GM12878 (cell line): ENCODE results near the gene KIF11. TPM values are rescaled to one million over a fixed set of nuclear protein-coding genes. Genes with fewer than 3 reads are reported as not detected.

Experiments used
- ATAC-seq: fragments of 200-7000 bp; cut with Tn5 transposase; 3 replicates; pipeline ENCODE4 v1.9.1; 2020; ENCODE audit warnings: mild to moderate bottlenecking, moderate library complexity
- BruUV-seq: library from RNA; stranded (reverse); fragments of 400-500 nt; replicated peaks from 2 replicates; lab custom pipeline; 2021; lab: Mats Ljungman, UMichigan
- CTCF ChIA-PET: fragments of 300-600 bp; sonication (Branson Sonifier 250); formaldehyde crosslinking; extraction: SDS; loops from one replicate; lab custom pipeline; 2021; ENCODE audit warnings: inconsistent platforms; lab: Yijun Ruan, JAX
- POLR2A ChIA-PET: fragments of 350-600 bp; formaldehyde crosslinking; extraction: SDS; loops from one replicate; lab custom pipeline; 2021; ENCODE audit warnings: inconsistent platforms; lab: Charles Lee
- RAD21 ChIA-PET: fragments of 300-600 bp; sonication (Branson Sonifier 250); formaldehyde crosslinking; loops from one replicate; lab custom pipeline; 2023; ENCODE audit warnings: antibody characterized with exemption; ENCODE audit not compliant: unreplicated experiment; lab: Charles Lee
- SMC1A ChIA-PET: fragments of 300-600 bp; sonication (Branson Sonifier 250); formaldehyde crosslinking; loops from one replicate; lab custom pipeline; 2023; ENCODE audit not compliant: unreplicated experiment, uncharacterized antibody; lab: Charles Lee
- DNase-seq: peaks from one replicate; pipeline ENCODE4 v3.0.0-alpha.2; 2011; ENCODE audit warnings: low read depth, low spot score
- FAIRE-seq: peaks from 3 replicates; lab custom pipeline; 2011; peaks lifted over from hg19 to GRCh38; lab: Jason Lieb, UNC
- H2AFZ ChIP-seq: 2 replicates; pipeline ENCODE4 v1.6.0; 2011; ENCODE audit warnings: low read depth, low read length, control low read depth; ENCODE audit not compliant: control insufficient read depth
- H3K27ac ChIP-seq: 2 replicates; pipeline ENCODE4 v1.5.1; 2011; ENCODE audit warnings: control low read depth; ENCODE audit not compliant: control insufficient read depth, insufficient read depth
- H3K27me3 ChIP-seq, 2 experiments: replicated peaks in 1 of 2; 2 replicates each; pipeline versions ENCODE4 v1.6.0 to v1.6.1; 2011; ENCODE audit warnings: low read length in 1 of 2; ENCODE audit not compliant: control insufficient read depth in 2 of 2, insufficient read depth in 2 of 2
- H3K36me3 ChIP-seq, 2 experiments: 2 replicates each; pipeline ENCODE4 v1.5.1; 2011; ENCODE audit warnings: low read length in 1 of 2; ENCODE audit not compliant: control insufficient read depth in 2 of 2, insufficient read depth in 2 of 2
- H3K4me1 ChIP-seq: 2 replicates; pipeline ENCODE4 v1.6.1; 2011; ENCODE audit warnings: mild to moderate bottlenecking, low read length, moderate library complexity, mixed read lengths; ENCODE audit not compliant: control insufficient read depth, insufficient read depth
- H3K4me2 ChIP-seq: 2 replicates; pipeline ENCODE4 v1.6.0; 2011; ENCODE audit warnings: control low read depth; ENCODE audit not compliant: control insufficient read depth, insufficient read depth
- H3K4me3 ChIP-seq: fragments of 200-600 bp; sonication (generic); 2 replicates; pipeline ENCODE4 v1.5.1; 2016
- H3K79me2 ChIP-seq: 2 replicates; pipeline ENCODE4 v1.6.0; 2011; ENCODE audit warnings: low read length; ENCODE audit not compliant: control insufficient read depth, insufficient read depth
- H3K9ac ChIP-seq: 2 replicates; pipeline ENCODE4 v1.8.0; 2011; ENCODE audit warnings: low read length, control low read depth, mixed read lengths; ENCODE audit not compliant: control insufficient read depth, insufficient read depth
- H3K9me3 ChIP-seq: replicated peaks from 3 replicates; pipeline ENCODE4 v1.5.1; 2011; ENCODE audit warnings: mild to moderate bottlenecking, low read length; ENCODE audit not compliant: control insufficient read depth, insufficient read depth
- H4K20me1 ChIP-seq: 2 replicates; pipeline ENCODE4 v1.6.0; 2011; ENCODE audit not compliant: control insufficient read depth, insufficient read depth
- CHD2 ChIP-seq: IDR thresholded peaks from 2 replicates; pipeline ENCODE4 v1.6.1; 2011; ENCODE audit warnings: low read depth, low read length, improper control_type of control experiment, borderline replicate concordance
- IKZF1 ChIP-seq: fragments of 450-650 bp; conservative IDR thresholded peaks from 2 replicates; pipeline ENCODE4 v1.6.1; 2017; ENCODE audit warnings: antibody characterized with exemption, mild to moderate bottlenecking
- IKZF2 ChIP-seq, 2 experiments: fragments of 450-650 bp; IDR thresholded peaks; 2 replicates each; pipeline ENCODE4 v1.6.1; 2017; ENCODE audit warnings: mild to moderate bottlenecking in 2 of 2, moderate library complexity in 2 of 2
- POLR2AphosphoS2 ChIP-seq: IDR thresholded peaks from 2 replicates; pipeline ENCODE4 v1.6.1; 2011; ENCODE audit warnings: low read depth, mild to moderate bottlenecking, low read length, improper control_type of control experiment, moderate library complexity
- RUNX3 ChIP-seq: IDR thresholded peaks from 2 replicates; pipeline ENCODE4 v1.6.1; 2012; ENCODE audit warnings: low read length, inconsistent platforms
- SPI1 ChIP-seq: IDR thresholded peaks from 2 replicates; pipeline ENCODE4 v1.6.1; 2011; ENCODE audit warnings: low read depth, mild to moderate bottlenecking, low read length, moderate library complexity, borderline replicate concordance; ENCODE audit not compliant: insufficient read depth
- WRNIP1 ChIP-seq: IDR thresholded peaks from 2 replicates; pipeline ENCODE4 v1.6.1; 2011; ENCODE audit warnings: low read depth, low read length, improper control_type of control experiment, borderline replicate concordance
- ZNF384 ChIP-seq: IDR thresholded peaks from 2 replicates; pipeline ENCODE4 v1.6.1; 2012; ENCODE audit warnings: low read depth, mild to moderate bottlenecking, low read length, improper control_type of control experiment, borderline replicate concordance
- WGBS: methylation state at CpG from one replicate; pipeline ENCODE4 v1.1.6; 2016; ENCODE audit warnings: low lambda C conversion rate; ENCODE audit not compliant: insufficient replicate concordance, insufficient coverage; ENCODE audit errors: missing lambda C conversion rate; 5-methylcytosine and 5-hydroxymethylcytosine counted together
- in situ Hi-C: fragments of 300-500 bp; cut with MboI; formaldehyde crosslinking; loops from 9 replicates; pipeline ENCODE4 v1.14.3; 2018; ENCODE audit warnings: mixed read lengths
- intact Hi-C: fragments of 100-400 bp; cut with micrococcal nuclease; formaldehyde crosslinking; loops from one replicate; pipeline ENCODE4 v1.14.2; 2022; ENCODE audit not compliant: unreplicated experiment
- polyA plus RNA-seq, 11 experiments: library from polyadenylated mRNA; depleted of rRNA in 4 of 11; unstranded in 6 of 11; stranded (reverse) in 5 of 11; fragments of >200 nt; fragmentation: Nextera tagmentation in 4 of 11; fragmentation: Illumina TruSeq in 1 of 11; extraction: Ambion mirVana in 4 of 11; extraction: Trizol in 1 of 11; gene quantifications; 1 replicate in 1 of 11; 2 replicates in 10 of 11; pipeline versions ENCODE4 v1.2.1 to v1.2.3, GENCODE V29; 2011 to 2016; ENCODE audit warnings: inconsistent platforms in 2 of 11, missing spikeins in 2 of 11, low read depth in 1 of 11
- total RNA-seq, 4 experiments: library from RNA; depleted of rRNA in 3 of 4; stranded (reverse); fragments of >200 nt in 3 of 4; fragmentation: Illumina TruSeq in 1 of 4; extraction: Trizol in 1 of 4; gene quantifications; 2 replicates each; pipeline versions ENCODE4 v1.2.1 to v1.2.3, GENCODE V29; 2013 to 2021
- TF ChIP-seq, protein P1 (sequence below): IDR thresholded peaks from 2 replicates; pipeline ENCODE4 v1.6.1; 2012; ENCODE audit warnings: mild to moderate bottlenecking, low read depth, low read length
- TF ChIP-seq, protein P2 (sequence below): fragments of 450-650 bp; formaldehyde crosslinking; IDR thresholded peaks from 2 replicates; pipeline ENCODE4 v1.4.0; 2022; ENCODE audit warnings: mild to moderate bottlenecking, moderate library complexity
- TF ChIP-seq, protein P3 (sequence below), 3 experiments: IDR thresholded peaks in 2 of 3; conservative IDR thresholded peaks in 1 of 3; 2 replicates each; pipeline ENCODE4 v1.5.1; 2011; ENCODE audit warnings: low read depth in 3 of 3, low read length in 3 of 3, mild to moderate bottlenecking in 3 of 3, control low read depth in 2 of 3, moderate library complexity in 2 of 3, inconsistent platforms in 1 of 3, mixed read lengths in 1 of 3; ENCODE audit not compliant: control insufficient read depth in 2 of 3, insufficient read depth in 1 of 3; ENCODE audit errors: extremely low read depth in 1 of 3

The KIF11 gene
- total and polyA plus RNA-seq, 10 of the 15 experiments (the other 5 are each of a cell fraction or from before 2014, with no cell fraction given) = 14.1 to 79.8 (median 41.9) TPM

DNA sequence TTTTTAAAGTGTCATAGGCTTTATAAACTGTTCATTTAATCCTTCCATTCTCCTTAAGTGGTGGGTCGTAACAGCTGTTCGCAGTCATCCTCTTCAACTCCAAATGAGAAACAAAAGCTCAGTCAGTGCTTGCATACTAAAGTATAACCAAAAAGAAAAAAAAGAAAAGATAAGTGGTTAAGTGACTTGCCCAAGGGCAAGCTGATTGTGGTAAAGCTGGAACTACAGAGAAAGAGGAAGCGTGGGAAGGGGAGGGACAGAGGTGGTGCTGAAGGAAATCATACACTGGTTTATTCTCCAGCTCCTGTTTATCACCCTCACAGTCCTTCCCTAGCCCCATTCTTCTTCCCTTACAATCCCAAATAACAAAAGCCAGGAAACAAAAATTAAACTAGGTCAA is 48.6 kb upstream of the KIF11 start:
- Histone ChIP-seq H3K79me2 (peaks cover 4% of the 10 kb centered on the region), H3K9me3 (no peaks in the 10 kb centered on the region), H4K20me1 (no peaks in the 10 kb centered on the region), H3K4me2 (0 out of 2 replicates have a peak overlapping the region, but pooled peaks have one; percentile 20), H3K27ac (no peak overlapping the region), H3K4me1 (peaks cover 8% of the 10 kb centered on the region), H3K4me3 (no peak overlapping the region), H3K27me3 (no peaks in the 10 kb centered on the region), H3K36me3 (peaks cover 1 to 6% of the 10 kb centered on the region in 2 experiments; a peak in 1 of 4 replicates), H2AFZ (no peak overlapping the region), H3K9ac (no peak overlapping the region)
- in situ Hi-C loops = no loop called here
- intact Hi-C loops = no loop called here
- no TSS peak for BruUV-seq
- SMC1A ChIA-PET = interaction anchor here (0.7 to 1.4 kb wide), 4 partner anchors 8 to 277 kb away, joined by 3 read pairs; no protein-coding TSS in a partner anchor
- ATAC-seq (peak; percentile 78), DNase-seq (peak; percentile 35), FAIRE-seq (no peak)
- CTCF ChIA-PET = interaction anchor here (0.7 to 4.1 kb wide), 4 partner anchors 11 to 30 kb away, joined by 3 to 14 read pairs (median 8); partner anchors contain the start of gene IDE
- TF ChIP-seq RUNX3 (peak; percentile 70), CHD2 (no peak), POLR2AphosphoS2 (no peak), SPI1 (peak; percentile 87; the same call in 1 of the 2 replicates), WRNIP1 (no peak), IKZF1 (peak; percentile 50; the same call in 1 of the 2 replicates), ZNF384 (peak; percentile 67; the same call in 1 of the 2 replicates), IKZF2 (IDR thresholded peaks at IDR 0.05) (peak; percentile 63 to 74; a peak in 3 of 4 replicates)
- TF ChIP-seq, protein P1, sequence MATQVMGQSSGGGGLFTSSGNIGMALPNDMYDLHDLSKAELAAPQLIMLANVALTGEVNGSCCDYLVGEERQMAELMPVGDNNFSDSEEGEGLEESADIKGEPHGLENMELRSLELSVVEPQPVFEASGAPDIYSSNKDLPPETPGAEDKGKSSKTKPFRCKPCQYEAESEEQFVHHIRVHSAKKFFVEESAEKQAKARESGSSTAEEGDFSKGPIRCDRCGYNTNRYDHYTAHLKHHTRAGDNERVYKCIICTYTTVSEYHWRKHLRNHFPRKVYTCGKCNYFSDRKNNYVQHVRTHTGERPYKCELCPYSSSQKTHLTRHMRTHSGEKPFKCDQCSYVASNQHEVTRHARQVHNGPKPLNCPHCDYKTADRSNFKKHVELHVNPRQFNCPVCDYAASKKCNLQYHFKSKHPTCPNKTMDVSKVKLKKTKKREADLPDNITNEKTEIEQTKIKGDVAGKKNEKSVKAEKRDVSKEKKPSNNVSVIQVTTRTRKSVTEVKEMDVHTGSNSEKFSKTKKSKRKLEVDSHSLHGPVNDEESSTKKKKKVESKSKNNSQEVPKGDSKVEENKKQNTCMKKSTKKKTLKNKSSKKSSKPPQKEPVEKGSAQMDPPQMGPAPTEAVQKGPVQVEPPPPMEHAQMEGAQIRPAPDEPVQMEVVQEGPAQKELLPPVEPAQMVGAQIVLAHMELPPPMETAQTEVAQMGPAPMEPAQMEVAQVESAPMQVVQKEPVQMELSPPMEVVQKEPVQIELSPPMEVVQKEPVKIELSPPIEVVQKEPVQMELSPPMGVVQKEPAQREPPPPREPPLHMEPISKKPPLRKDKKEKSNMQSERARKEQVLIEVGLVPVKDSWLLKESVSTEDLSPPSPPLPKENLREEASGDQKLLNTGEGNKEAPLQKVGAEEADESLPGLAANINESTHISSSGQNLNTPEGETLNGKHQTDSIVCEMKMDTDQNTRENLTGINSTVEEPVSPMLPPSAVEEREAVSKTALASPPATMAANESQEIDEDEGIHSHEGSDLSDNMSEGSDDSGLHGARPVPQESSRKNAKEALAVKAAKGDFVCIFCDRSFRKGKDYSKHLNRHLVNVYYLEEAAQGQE = peak; percentile 51; the same call in 1 of the 2 replicates
- TF ChIP-seq, protein P2, sequence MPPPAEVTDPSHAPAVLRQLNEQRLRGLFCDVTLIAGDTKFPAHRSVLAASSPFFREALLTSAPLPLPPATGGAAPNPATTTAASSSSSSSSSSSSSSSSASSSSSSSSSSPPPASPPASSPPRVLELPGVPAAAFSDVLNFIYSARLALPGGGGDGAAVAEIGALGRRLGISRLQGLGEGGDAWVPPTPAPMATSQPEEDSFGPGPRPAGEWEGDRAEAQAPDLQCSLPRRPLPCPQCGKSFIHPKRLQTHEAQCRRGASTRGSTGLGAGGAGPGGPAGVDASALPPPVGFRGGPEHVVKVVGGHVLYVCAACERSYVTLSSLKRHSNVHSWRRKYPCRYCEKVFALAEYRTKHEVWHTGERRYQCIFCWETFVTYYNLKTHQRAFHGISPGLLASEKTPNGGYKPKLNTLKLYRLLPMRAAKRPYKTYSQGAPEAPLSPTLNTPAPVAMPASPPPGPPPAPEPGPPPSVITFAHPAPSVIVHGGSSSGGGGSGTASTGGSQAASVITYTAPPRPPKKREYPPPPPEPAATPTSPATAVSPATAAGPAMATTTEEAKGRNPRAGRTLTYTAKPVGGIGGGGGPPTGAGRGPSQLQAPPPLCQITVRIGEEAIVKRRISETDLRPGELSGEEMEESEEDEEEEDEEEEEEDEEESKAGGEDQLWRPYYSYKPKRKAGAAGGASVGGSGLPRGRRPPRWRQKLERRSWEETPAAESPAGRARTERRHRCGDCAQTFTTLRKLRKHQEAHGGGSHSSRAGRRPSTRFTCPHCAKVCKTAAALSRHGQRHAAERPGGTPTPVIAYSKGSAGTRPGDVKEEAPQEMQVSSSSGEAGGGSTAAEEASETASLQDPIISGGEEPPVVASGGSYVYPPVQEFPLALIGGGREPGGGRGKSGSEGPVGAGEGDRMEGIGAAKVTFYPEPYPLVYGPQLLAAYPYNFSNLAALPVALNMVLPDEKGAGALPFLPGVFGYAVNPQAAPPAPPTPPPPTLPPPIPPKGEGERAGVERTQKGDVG = no peak
- TF ChIP-seq, protein P3, sequence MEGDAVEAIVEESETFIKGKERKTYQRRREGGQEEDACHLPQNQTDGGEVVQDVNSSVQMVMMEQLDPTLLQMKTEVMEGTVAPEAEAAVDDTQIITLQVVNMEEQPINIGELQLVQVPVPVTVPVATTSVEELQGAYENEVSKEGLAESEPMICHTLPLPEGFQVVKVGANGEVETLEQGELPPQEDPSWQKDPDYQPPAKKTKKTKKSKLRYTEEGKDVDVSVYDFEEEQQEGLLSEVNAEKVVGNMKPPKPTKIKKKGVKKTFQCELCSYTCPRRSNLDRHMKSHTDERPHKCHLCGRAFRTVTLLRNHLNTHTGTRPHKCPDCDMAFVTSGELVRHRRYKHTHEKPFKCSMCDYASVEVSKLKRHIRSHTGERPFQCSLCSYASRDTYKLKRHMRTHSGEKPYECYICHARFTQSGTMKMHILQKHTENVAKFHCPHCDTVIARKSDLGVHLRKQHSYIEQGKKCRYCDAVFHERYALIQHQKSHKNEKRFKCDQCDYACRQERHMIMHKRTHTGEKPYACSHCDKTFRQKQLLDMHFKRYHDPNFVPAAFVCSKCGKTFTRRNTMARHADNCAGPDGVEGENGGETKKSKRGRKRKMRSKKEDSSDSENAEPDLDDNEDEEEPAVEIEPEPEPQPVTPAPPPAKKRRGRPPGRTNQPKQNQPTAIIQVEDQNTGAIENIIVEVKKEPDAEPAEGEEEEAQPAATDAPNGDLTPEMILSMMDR (IDR thresholded peaks at IDR 0.05 in 2 of 3, conservative IDR thresholded peaks at IDR 0.05 in 1 of 3; ENCODE audit: control insufficient read depth in 2 of 3, extremely low read depth in 1 of 3, insufficient read depth in 1 of 3, low read depth in 3 of 3, low read length in 3 of 3) = no peak
- RAD21 ChIA-PET = interaction anchor here (1.0 kb wide), 1 partner anchor 29 kb away, joined by 5 read pairs; the partner anchor contains the start of gene IDE
- 70% methylated on average over 3 of the region's 3 CpGs for WGBS
- POLR2A ChIA-PET = interaction anchor here (0.6 kb wide), 2 partner anchors 738 to 1859 kb away, joined by 3 to 5 read pairs; no protein-coding TSS in a partner anchor
